HG02759 (cell line): ENCODE results near the gene TMEM126A.
"Not testable (repeated sequence)": the region's sequence is repeated elsewhere in the genome, so short reads cannot be mapped to it uniquely, and the experiment has no call there.

ENCODE experiments used
- ATAC-seq: cut with Tn5 transposase; IDR thresholded peaks from one replicate; pipeline ENCODE4 v1.9.1; 2021; ENCODE audit warnings: mild to moderate bottlenecking, moderate library complexity; ENCODE audit not compliant: unreplicated experiment

Gene TMEM126A

DNA sequence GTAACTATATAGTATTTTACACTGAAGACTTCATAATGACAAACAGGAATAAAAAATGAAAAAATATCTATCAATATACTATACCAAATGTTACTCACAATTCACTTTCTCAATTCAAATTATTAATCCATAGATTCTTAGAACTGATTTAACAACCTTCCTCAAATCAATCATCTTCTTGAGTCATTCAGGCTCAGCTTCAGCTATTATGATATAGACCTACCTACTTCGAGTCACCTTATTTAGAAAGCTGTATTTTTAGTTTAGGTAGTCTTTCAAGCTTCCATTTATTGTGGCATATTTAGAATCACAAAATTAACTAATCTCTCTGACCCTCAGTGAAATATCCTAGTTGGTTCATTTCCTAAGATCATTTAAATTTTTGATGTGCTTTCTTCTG is 9.0 kb downstream of the TMEM126A start:
- ATAC-seq, result no peak

DNA sequence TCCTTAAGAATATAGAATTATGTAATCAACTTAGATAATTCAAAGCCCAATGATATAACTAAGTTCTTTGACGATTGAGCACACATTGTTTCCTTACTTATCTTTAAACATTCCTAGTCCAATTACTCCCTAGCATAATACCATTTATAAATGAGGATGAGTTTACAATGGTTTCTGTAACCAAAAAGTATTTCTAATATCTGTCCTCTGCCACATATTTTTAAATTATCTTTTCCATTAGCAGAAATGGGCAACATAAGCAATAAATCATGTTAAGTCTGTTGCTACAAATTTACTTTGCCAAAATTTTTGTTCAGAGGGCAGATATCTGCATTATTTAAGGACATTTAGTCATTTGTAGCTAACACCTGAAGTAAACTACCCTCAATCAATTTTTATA is 10.4 kb downstream of the TMEM126A start:
- no peak for ATAC-seq

DNA sequence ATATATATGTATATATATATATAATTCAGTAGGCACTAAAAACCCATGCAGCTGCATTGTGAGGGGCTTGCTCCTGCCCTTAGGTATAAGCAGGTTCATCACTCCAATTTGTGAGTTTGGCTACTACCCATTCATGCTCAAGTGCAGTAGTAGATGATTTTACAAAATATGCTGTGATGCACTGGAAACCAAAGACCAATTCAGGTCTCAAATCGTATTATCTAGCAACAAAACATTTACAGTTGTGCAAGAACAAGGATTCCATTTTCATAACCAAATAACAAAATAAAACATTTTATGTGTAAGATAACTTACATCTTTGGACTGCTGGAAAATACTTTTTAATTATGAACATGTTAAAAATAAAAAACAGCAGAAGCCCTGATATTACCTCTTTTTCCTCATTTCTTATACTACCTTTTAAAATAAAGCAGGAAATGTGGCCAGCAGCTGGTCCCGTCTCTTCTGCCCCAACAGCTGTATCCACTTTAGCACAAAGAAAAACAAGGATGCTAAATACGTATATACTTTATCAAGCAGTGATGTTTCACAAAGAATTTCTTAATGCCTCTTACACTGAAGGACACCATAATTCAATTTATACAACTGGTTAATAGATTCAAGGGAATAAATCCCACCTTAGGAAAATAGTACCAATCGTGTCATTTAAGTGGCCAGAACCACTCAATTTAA is 14.4 kb downstream of the TMEM126A start:
- ATAC-seq, result no peak

DNA sequence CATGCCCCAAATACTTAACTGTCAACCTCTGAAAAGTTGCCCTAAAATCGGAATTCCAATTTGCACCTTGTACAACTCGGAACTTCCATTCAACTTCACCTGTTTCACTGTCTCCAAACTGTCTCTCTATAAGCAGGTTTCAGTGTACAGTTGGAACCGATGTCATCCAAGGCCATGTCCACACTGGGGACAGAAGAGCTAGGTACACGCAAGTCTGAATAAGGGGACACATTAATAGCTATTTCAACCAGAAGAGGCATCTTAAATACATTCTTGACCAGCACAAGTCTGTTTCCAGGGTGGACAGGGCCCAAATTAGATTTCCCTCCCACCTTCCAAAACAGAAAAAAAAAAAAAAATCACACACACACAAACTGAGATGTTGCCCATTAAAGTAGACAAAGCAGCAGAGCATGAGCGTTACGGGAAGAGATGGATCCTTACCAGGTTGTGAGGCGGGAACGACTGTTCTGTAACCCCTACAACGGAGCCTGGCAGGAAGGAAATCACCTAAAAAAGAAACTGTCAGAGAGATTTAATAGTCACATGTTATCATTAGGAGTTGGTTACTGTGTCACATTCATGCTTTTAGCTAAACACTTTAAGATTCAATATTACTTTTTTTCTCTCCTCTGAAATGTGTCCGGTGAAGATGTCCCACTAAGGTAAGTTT is 15.4 kb downstream of the TMEM126A start:
- ATAC-seq, result no peak

DNA sequence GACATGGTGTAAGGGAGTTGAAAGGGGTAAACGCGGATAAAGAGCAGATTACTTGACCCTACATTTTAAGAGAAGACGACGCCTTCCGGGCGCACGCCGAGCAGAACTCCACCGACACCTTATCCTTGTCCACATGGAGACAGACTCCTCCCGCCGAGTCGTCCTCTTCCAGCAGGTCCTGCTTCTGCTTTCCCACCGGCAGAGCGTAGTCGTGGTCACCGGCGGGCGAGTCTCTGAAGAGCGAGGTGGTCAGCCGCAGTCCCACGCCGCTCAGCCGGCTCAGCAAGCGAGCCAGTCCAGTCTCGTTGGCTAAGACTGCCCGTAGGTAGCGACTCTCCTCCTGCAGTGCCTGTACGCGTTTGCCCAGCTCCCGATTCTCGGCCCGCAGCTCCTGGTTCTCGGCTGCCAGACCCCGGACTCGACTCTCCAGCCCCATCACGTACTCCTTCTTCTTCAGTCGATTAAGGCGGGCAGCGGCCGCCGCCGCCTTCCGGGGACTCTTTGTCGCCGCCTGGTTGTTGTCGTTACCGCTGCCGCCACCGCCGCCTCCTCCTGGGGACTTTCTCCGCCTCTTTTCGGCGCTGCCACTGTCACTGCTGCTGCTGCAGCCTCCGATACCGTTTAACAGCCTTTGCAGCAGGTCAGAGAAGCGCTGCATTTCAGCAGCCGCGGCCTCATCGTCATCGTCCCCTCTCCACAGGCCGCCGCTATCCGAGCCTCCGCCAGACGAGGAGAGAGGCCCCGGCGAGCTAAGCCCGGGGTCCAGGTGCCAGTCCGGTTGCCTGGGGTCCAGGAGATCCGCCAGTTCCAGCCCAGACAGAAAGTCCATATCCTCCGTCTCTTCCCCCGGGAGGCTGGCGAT is 16.2 kb downstream of the TMEM126A start:
- peak; percentile 64 for ATAC-seq

DNA sequence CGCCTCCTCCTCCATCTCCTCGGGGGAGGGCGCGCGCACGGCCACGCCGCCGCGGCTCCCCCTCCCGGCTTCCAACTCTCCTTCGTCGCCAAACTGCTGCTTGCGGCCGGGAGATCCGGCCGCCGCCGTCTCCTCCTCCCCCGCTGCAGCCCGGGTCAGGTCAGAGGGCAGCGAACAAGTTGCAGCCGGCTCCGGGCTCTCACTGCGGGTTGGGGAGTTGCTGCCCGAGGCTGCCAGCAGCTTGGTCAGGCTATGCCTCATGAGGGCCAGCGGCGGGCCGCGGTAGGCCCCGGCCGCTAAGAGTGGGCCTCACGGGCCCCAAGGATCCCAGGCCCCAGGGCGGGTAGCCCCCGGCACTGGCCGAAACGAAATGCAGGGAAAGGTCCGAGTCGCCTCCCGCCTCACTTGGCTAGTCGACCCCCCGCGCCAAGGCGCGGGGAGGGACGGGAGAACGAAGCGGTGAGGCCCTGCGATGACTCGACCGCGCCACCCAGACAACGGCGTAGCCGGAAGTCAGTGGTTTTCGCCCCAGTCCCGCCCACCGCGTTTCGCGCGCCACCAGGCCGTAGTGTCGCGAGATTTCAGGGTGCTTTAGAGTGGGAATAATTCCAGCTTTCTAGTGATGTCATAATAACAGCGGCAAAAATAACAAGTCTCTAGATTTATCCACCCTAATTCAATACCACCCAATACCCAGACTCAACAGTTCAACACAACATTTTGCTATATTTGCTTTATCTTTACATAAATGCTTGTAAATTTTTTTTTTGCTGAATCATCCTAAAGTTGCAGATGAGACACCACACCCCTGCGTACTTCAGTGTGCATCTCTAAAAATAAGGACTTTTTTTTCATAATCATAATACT is 17.1 kb downstream of the TMEM126A start, which contains the start of gene CREBZF:
Gene CREBZF, minus strand, starts transcription at position 515 of the 867 bp plus-strand sequence. Its CDS starts 254 bp downstream, at position 261.
- ATAC-seq, result peak; percentile 89

DNA sequence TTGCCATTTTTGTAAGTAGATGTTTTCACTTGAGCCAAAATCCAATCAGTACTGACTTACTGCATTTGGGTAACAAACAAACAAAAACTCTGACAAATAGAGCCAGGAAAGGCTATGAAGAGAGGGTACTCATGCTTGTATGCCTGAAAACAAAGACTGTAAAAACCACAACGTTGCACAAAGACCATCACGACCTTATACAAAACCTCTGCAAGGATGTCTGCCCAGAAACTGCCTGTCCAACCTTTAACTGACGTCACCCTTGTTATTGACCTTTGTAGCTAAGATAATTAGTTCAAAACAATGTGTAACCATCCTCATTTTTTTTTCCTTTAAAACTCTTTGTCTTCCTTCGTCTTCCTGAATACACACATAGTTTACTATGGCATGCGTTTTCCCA is 18.0 kb downstream of the TMEM126A start:
- ATAC-seq, result no peak

DNA sequence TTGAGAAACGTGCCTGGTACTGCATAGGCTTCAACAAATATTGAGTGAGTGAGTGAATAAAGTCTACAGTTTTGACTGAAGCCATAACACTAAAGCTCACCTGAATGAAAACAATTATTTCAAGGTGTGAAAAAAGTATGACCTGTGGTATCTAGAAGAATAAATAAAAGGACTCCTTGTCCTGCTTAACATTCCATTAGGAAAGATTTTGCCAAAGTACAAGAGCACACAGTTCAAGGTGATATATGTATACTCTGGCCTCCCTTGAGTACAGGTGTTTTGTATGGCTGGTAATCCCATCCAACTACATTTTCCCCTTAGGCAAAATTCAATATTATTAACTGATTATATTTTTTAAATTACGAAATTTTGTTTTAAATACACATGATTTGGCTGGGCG is 18.9 kb downstream of the TMEM126A start:
- no peak for ATAC-seq

DNA sequence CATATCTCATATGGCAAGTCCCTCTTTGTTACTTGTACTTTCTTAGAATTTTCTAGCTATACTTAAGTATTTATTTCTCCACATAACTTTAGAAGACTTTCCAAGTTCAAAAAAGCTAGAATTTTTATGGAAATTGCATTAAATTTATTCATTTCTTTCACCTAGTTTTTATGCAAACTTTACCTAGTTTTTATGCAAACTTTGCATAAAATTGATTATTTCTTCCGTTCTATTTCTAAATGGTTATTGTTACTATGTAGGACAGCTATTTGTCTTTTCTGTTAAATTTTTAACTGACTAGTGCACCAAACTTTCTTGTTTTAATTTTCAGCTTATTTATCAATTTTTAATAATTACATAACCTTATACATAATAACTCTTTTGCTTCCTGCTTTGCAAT is 20.4 kb downstream of the TMEM126A start:
- ATAC-seq, result no peak

DNA sequence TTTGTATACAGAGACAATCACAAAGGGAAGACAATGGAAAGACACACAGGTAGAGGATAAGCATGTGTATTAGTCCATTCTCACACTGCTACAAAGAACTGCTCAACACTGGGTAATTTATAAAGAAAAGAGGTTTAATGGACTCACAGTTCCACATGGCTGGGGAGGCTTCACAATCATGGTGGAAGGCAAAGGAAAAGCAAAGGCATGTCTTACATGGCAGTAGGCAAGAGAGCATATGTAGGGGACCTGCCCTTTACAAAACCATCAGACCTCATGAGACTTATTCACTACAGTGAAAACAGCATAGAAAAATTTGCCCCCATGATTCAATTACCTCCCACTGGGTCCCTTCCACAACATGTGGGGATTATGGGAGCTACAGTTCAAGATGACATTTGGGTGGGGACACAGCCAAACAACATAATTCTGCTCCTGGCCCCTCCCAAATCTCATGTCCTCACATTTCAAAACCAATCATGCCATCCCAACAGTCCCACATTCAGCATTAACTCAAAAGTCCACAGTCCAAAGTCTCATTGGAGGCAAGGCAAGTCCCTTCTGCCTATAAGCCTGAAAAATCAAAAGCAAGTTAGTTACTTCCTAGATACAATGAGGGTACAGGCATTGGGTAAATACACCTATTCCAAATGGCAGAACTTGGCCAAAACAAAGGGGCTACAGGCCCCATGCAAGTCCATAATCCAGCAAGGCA is 23.3 kb downstream of the TMEM126A start:
- not testable (repeated sequence) for ATAC-seq

DNA sequence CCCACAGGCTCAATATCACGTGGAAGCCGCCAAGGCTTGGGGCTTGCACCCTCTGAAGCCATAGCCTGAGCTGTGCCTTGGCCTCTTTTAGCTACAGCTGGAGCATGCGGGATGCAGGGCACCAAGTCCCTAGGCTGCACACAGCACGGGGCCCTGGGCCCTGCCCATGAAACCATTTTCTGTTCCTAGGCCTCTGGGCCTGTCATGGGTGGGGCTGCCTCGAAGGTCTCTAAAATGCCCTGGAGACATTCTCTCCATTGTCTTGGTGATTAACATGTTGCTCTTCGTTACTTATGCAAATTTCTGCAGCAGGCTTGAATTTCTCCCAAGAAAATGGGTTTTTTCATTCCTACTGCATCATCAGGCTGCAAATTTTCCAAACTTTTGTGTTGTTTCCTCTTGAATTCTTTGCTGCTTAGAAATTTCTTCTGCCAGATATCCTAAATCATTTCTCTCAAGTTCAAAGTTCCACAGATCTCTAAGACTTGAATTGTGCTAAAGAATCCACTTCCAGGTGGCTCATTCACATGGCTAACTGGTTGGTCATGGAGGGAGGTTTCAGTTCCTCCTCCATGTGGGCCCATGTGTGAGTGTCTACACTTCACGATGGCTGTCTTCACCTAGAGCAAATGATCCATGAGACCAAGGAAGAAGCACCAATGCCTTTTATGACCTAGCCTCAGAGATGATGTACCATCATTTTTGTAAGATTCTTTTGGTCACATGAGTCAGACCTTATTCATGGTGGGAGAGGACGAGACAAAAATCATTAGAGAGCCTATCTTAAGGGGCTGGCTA is 24.5 kb downstream of the TMEM126A start:
- no peak for ATAC-seq

DNA sequence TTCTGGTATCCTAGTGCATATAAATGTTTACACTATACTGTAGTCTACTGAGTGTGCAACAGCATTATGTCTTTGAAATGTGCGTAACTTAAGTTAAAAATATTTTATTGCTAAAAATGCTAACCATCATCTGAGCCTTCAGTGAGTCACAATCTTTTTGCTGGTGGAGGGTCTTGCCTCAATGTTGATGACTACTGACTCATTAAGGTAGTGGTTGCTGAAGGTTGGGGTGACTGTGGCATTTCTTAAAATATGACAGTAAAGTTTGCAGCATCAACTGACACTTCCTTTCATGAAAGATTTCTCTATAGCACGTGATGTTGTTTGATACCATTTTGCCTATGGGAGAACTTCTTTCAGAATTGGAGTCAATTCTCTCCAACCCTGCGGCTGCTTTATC is 25.6 kb downstream of the TMEM126A start:
- no peak for ATAC-seq

DNA sequence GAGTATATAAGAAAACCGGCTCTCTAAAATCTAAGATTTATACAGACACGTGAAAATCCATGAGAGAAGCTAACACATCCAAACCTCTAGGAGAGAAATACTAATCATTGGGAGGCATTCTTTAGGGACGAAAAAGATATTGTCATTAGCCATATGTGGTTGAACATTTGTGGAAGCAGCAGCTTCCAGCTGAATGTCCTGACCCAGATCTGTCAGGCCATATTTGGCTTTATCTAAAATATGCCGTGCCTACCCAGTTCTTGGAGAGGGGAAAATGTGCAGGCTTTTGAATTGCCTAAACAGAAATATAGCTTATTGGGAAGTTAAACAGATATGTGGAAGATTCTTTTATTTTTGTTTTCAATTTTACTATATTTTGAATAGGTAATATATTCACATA is 31.8 kb downstream of the TMEM126A start:
- ATAC-seq, result no peak

DNA sequence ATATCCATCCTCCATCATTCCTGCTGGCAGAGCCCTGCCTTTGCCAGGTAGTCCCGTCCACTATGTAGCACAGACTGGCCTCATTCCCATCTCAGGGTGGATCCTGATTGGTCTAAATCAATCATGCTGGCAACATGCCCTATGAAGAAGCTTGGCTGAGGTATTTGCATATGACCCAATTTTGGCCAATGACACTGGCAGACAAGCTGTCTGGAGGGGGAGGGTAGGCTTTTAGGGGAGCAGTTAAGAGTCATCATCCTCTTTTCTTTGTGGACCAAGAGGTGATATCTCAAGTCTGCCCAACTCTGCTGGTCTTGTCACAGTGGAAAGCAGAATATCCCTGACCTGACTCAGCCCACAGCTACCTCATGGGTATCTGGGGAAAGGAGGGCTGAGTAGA is 33.1 kb downstream of the TMEM126A start:
- no peak for ATAC-seq

DNA sequence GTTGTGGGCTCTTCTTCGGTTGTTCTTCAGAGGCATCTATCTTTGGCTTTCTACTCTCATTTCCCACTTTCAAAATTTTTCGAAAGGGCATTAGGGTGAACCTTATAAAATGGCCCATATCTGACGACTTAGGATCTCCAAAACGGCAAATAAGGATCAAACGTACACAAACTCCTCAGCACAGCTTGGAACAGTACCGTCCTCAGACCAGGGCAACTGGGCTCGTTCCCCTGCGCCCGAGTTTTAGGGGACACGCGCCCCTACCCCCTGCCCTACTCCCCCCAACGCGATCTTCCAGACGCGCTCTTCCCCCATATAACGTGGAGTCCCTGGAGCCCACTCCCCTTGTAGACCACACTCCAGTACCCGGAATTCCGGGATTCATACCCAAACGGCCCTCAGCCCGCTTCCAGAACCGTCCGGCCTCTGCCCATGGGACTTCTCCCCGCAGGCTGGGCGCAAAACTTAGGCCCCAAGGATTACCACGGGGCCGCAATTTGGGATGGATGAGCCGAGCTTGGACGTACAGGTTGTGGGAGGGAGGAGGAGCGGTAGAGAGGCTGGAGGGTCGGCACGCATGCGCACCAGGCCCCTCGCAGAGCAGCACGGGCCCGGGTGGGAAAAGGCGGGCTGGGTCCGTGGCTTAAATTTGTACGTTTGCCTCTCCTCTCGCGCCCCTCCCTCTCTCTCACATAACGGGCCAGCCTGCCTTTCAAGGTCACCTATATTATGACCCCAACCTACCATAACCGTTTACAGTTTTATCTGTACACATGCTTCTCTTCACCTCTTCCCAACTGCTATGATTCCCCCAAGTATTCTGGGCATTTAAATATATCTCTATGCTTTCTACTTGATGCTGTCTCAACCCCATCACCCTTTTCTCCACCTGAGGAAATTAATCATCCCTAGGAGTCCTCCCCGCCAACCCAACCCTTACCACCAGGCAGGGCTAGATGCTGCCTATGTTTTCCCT is 34.9 kb downstream of the TMEM126A start:
- peak; percentile 88 for ATAC-seq

DNA sequence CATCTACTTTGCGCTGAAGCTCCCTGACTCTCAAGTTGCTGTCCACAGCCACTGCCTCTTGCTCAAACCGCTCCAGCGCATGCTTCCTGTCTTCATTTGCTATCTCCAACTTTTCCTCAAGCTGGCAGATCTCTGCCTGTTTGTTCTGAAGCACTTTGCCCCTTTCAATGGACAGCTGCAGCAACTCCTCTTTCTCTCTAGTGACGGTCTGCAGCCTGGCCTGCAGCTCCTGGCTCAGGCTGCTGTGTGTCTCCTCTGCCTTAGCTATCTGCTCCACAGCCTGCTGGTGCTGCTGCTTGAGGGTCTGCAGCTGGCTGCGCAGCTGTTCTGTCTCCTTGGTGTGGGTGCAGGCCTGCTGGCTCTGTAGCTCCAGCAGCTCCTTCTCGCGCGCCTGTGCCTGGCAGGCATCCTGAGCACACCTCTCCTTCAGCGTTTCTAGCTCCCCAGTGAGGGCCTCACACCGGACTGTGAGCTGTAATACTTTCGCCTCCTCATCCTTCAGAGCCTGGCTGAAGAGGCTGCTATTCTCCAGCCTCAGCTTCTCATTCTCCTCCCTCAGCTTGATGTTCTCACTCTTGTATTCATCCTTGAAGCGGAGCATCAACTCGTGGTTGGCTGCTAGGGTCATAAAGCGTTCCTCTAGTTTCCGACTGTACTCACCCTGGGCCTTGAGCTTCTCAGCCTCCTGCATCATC is 37.5 kb downstream of the TMEM126A start:
- no peak for ATAC-seq

DNA sequence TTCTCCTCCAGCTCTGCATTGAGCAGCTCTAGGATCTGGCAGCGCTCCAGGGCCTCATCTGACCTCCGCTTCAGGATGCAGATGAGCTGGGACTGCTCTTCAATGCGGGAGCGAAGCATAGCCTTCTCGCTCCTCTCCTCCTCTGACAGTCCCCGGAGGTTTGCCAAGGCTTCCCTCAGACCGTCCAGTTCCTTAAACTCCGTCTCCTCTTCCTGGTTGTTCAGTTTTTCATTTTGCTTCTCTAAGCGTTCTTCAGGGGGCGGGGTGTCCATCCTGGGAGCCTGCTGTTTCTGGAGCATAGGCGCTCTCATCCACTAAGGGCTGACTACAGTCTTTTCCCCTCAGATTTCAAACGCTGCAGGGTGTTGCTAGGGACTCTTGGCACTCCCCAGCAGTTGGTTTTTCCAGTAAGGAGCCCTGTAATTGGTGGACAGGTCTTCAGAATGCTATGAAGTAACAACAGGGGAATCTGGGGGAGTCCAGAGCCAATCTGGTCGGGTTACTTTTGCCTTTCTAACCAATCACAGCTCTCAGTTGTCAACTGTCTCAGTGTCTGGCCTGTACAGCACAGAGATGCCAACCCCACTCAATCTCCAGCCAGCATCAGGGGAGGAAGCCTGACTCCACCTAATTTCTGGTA is 38.2 kb downstream of the TMEM126A start, which contains the start of gene CCDC89:
Gene CCDC89, minus strand, starts transcription at position 376 of the 640 bp plus-strand sequence. Its CDS starts 65 bp downstream, at position 311.
- ATAC-seq, result no peak
